ENCODE measurements around the gene THEMIS.
"Not testable (repeated sequence)": the region's sequence is repeated elsewhere in the genome, so short reads cannot be mapped to it uniquely, and the experiment has no call there.

Gene THEMIS

DNA sequence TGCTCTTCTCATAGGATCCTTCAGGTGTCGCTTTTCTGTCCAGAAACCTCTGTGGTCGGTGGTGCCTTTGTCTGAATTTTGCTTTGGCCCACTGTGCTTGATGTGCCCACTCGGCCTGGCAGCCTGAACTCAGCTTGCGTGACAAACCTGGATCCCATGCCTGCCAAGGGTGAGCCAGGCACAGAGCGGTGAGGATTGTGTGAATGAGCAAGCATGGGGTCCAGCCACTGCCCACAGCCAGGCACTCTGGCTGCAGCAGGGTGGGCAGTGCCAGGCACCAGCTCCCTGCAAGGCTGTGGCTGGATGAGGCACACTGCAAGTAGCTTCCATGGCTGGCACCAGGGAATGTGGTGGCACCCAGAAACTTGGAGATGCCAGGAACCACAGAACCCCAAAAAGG, 110.3 kb downstream of the THEMIS start:
- TF ChIP-seq, protein P1, sequence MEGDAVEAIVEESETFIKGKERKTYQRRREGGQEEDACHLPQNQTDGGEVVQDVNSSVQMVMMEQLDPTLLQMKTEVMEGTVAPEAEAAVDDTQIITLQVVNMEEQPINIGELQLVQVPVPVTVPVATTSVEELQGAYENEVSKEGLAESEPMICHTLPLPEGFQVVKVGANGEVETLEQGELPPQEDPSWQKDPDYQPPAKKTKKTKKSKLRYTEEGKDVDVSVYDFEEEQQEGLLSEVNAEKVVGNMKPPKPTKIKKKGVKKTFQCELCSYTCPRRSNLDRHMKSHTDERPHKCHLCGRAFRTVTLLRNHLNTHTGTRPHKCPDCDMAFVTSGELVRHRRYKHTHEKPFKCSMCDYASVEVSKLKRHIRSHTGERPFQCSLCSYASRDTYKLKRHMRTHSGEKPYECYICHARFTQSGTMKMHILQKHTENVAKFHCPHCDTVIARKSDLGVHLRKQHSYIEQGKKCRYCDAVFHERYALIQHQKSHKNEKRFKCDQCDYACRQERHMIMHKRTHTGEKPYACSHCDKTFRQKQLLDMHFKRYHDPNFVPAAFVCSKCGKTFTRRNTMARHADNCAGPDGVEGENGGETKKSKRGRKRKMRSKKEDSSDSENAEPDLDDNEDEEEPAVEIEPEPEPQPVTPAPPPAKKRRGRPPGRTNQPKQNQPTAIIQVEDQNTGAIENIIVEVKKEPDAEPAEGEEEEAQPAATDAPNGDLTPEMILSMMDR (conservative IDR thresholded peaks at IDR 0.05; ENCODE audit: control insufficient read depth, insufficient read depth, low read depth, low read length), result no peak
- no peak overlapping the region for H3K4me3 ChIP-seq (ENCODE audit: control insufficient read depth, low read depth, low read length)
- DNase-seq (ENCODE audit: low read depth), result no peak

DNA sequence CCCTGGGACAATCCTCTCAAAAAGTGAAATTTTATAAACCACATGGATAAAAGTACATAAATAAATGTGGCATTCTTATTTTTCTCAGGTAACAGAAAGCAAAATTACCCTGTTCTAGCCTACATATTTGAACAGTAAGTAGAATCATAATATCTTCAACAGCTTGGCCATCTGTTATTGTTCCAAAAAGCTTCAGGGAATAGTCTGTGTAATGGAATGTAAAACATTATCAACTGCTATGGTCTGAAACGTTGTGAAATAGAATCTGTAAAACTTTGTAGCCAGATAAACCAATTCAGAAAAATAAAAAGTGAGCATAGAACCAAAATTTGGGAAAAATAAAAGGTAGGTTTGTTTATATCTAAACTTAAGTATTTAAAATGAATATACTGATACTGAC, 114.7 kb downstream of the THEMIS start:
- TF ChIP-seq, protein P1 (conservative IDR thresholded peaks at IDR 0.05; ENCODE audit: control insufficient read depth, insufficient read depth, low read depth, low read length), result no peak
- H3K4me3 ChIP-seq (ENCODE audit: control insufficient read depth, low read depth, low read length), result no peak overlapping the region
- DNase-seq (ENCODE audit: low read depth), result no peak

- no peak overlapping the region for H3K4me3 ChIP-seq (ENCODE audit: control insufficient read depth, low read depth, low read length)
- DNase-seq (ENCODE audit: low read depth), result no peak
- TF ChIP-seq, protein P1 (conservative IDR thresholded peaks at IDR 0.05; ENCODE audit: control insufficient read depth, insufficient read depth, low read depth, low read length), result no peak
Observed at GRCh38 chr6:127784468-127784867, 116.4 kb downstream of the THEMIS start.

GRCh38 chr6:127781636-127782272, 119.1 kb downstream of the THEMIS start:
- DNase-seq (ENCODE audit: low read depth); H3K4me3 ChIP-seq (ENCODE audit: control insufficient read depth, low read depth, low read length): not testable (repeated sequence)

- H3K4me3 ChIP-seq (ENCODE audit: control insufficient read depth, low read depth, low read length), result no peak overlapping the region
- no peak for DNase-seq (ENCODE audit: low read depth)
- TF ChIP-seq, protein P1 (conservative IDR thresholded peaks at IDR 0.05; ENCODE audit: control insufficient read depth, insufficient read depth, low read depth, low read length), result no peak
Observed at GRCh38 chr6:127776320-127776719, 124.5 kb downstream of the THEMIS start.

DNA sequence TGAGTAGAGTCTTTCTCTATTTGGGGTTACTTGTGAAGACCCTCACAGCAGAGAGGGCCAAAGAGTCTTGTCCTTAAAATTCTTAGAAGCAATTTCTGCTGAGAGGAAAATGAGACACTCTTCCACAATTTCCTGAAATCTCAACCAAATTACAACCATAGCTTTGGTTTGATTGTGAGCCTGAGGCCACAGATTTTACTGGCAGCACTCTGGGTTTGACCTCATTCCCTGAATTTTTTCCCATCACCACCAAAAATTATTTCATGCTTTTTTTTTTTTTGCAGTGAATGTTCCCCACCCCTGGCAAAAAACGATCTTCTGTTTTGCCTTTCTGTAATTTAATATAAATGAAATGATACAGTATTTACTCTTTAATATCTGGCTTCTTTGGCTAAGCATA, 125.5 kb downstream of the THEMIS start:
- no peak for DNase-seq (ENCODE audit: low read depth)
- H3K4me3 ChIP-seq (ENCODE audit: control insufficient read depth, low read depth, low read length), result no peak overlapping the region
- TF ChIP-seq, protein P1 (conservative IDR thresholded peaks at IDR 0.05; ENCODE audit: control insufficient read depth, insufficient read depth, low read depth, low read length), result no peak

DNA sequence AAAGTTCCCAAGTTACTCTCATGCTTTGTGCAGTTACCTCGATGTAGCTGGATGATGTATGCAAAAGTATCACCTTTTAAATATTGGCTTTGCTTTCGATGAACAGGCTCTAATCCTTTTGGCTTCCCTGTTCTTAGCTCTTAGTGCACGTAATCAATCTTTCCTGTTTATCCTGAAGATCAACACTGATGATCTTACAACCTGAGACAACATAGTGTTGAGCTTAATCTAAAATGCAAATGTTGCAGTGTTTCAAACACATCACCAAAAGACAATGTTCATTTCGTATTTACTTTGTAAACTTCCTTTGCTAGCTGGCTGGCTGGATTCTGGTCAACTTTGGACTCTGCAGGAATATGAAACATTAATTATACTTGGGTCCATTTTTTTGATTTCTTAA, 132.1 kb downstream of the THEMIS start:
- H3K4me3 ChIP-seq (ENCODE audit: control insufficient read depth, low read depth, low read length), result no peak overlapping the region
- no peak for DNase-seq (ENCODE audit: low read depth)
- TF ChIP-seq, protein P1 (conservative IDR thresholded peaks at IDR 0.05; ENCODE audit: control insufficient read depth, insufficient read depth, low read depth, low read length), result no peak
